Thyroid gland (tissue), 4 donors: ENCODE results near the gene MAGI2. TPM values are rescaled to one million over a fixed set of nuclear protein-coding genes. Genes with fewer than 3 reads are reported as not detected.

Experiments used
- DNase-seq, 2 donors: peaks; one replicate each; pipeline ENCODE4 v3.0.0-alpha.2; 2019
- H3K27ac ChIP-seq, 3 donors: fragments of 200-600 bp; sonication (generic); 1 replicate in 2 of 3; 2 replicates in 1 of 3; pipeline ENCODE4 v1.5.1; 2016 to 2019; ENCODE audit warnings: mild to moderate bottlenecking in 1 of 3, moderate library complexity in 1 of 3
- H3K27me3 ChIP-seq: fragments of 200-600 bp; sonication (generic); one replicate; pipeline ENCODE4 v1.5.1; 2019
- H3K36me3 ChIP-seq, 2 donors: fragments of 200-600 bp; sonication (generic); one replicate each; pipeline ENCODE4 v1.5.1; 2016 to 2019
- H3K4me1 ChIP-seq, 2 donors: fragments of 200-600 bp; sonication (generic); one replicate each; pipeline ENCODE4 v1.5.1; 2017 to 2019
- H3K4me3 ChIP-seq, 3 donors: fragments of 200-600 bp; sonication (generic); replicated peaks in 1 of 3; 1 replicate in 2 of 3; 2 replicates in 1 of 3; pipeline ENCODE4 v1.5.1; 2016; ENCODE audit warnings: mild to moderate bottlenecking in 1 of 3
- H3K9me3 ChIP-seq: fragments of 200-600 bp; sonication (generic); one replicate; pipeline ENCODE4 v1.5.1; 2017
- POLR2A ChIP-seq, 2 donors: fragments of 450-650 bp; IDR thresholded peaks; one replicate each; pipeline ENCODE4 v1.6.1; 2017; ENCODE audit warnings: antibody characterized with exemption in 2 of 2, mild to moderate bottlenecking in 2 of 2, moderate library complexity in 1 of 2
- WGBS, 2 donors: methylation state at CpG; one replicate each; pipeline ENCODE4 v1.1.5; 2017; 5-methylcytosine and 5-hydroxymethylcytosine counted together
- intact Hi-C: fragments of 100-400 bp; cut with DNase I; formaldehyde crosslinking; loops from one replicate; pipeline ENCODE4 v1.15.1; 2023
- total RNA-seq, 4 donors: library from RNA; depleted of rRNA; stranded (reverse); fragments of >200 nt; gene quantifications; one replicate each; pipeline ENCODE4 v1.2.3, GENCODE V29; 2016
- TF ChIP-seq, protein P1 (sequence below), 6 experiments: fragments of 200-600 bp in 3 of 6; fragments of 450-650 bp in 3 of 6; sonication (generic) in 3 of 6; IDR thresholded peaks; one replicate each; pipeline ENCODE4 v1.5.1; 2016 to 2019; ENCODE audit warnings: antibody characterized with exemption in 6 of 6, mild to moderate bottlenecking in 2 of 6, inconsistent platforms in 1 of 6, moderate library complexity in 1 of 6

MAGI2 gene
- total RNA-seq, 4 donors from 2014 or later = 20.7 to 31.1 (median 26.0) TPM

DNA sequence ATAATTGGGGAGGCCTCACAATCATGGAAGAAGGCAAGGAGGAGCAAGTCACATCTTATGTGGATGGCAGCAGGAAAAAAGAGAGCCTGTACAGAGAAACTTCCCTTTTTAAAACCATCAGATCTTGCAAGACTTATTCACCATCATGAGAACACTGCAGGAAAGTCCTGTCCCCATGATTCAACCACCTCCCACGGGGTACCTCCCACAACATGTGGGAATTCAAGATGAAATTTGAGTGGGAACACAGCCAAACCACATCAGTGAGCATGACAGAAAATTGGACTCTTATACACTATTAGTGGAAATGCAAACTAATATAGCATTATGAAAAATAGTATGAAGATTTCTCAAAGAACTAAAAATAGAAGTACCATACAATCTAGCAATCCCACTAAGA, 271.2 kb downstream of the MAGI2 start:
- intact Hi-C loops = no loop called here
- 61% methylated on average over 1 of the region's 1 CpG for WGBS, 2 donors
- DNase-seq = no peak
- no peak for TF ChIP-seq POLR2A (IDR thresholded peaks at IDR 0.05)
- TF ChIP-seq, protein P1, sequence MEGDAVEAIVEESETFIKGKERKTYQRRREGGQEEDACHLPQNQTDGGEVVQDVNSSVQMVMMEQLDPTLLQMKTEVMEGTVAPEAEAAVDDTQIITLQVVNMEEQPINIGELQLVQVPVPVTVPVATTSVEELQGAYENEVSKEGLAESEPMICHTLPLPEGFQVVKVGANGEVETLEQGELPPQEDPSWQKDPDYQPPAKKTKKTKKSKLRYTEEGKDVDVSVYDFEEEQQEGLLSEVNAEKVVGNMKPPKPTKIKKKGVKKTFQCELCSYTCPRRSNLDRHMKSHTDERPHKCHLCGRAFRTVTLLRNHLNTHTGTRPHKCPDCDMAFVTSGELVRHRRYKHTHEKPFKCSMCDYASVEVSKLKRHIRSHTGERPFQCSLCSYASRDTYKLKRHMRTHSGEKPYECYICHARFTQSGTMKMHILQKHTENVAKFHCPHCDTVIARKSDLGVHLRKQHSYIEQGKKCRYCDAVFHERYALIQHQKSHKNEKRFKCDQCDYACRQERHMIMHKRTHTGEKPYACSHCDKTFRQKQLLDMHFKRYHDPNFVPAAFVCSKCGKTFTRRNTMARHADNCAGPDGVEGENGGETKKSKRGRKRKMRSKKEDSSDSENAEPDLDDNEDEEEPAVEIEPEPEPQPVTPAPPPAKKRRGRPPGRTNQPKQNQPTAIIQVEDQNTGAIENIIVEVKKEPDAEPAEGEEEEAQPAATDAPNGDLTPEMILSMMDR (IDR thresholded peaks at IDR 0.05) = no peak
- Histone ChIP-seq H3K27ac (no peak overlapping the region), H3K27me3 (no peaks in the 10 kb centered on the region), H3K4me3 (no peak overlapping the region), H3K36me3 (no peaks in the 10 kb centered on the region), H3K4me1 (no peaks in the 10 kb centered on the region), H3K9me3 (no peaks in the 10 kb centered on the region)

DNA sequence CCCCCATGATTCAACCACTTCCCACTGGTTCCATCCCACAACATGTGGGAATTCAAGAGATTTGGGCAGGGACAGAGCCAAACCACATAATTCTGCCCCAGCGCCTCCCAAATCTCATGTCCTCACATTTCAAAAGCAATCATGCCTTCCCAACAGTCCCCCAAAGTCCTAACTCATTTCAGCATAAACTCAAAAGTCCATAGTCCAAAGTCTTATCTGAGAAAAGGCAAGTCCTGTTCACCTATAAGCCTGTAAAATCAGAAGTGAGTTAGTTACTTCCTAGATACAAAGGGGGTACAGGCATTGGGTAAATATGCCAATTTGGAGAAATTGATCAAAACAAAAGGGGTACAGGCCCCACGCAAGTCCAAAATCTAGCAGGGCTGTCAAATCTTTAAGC, 272.9 kb downstream of the MAGI2 start:
- TF ChIP-seq POLR2A (IDR thresholded peaks at IDR 0.05) = no peak
- intact Hi-C loops = no loop called here
- no peak overlapping the region for H3K4me3 ChIP-seq

DNA sequence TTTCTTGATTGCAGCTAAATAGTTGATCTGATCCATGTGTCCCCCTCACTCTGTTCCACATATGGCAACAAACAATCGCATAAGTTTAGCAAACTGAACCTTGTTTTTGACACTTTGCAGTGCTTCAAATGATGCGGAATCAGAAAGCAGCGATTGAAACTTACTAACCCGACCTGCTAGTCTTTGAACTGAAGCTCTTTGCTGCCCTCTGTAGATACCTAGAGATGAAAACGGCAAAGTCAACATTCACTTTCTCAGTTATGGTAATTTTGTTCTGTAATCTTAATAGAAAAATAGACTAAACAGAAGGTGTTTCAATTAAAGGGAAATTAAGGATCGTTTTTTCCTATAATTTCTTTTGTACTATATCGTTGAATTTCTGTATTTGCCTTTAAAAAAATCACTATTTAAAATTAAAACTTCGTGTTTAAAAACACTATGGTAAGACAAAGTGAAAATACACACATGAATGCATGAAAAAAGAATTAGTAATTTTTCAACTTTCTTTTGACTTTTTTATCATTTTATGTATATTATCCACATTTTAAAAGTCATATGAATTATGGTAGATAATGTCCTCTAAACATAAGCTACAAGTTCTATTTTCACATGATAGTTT, 276.5 kb downstream of the MAGI2 start:
- DNase-seq = no peak
- Histone ChIP-seq H3K27ac (no peak overlapping the region), H3K9me3 (no peaks in the 10 kb centered on the region), H3K4me1 (no peaks in the 10 kb centered on the region), H3K27me3 (no peaks in the 10 kb centered on the region), H3K36me3 (no peaks in the 10 kb centered on the region), H3K4me3 (no peak overlapping the region)
- TF ChIP-seq, protein P1 (IDR thresholded peaks at IDR 0.05) = peak; percentile 28 to 72 (median 48)
- no peak for TF ChIP-seq POLR2A (IDR thresholded peaks at IDR 0.05)
- intact Hi-C loops = loop anchor here (10.0 kb wide), 1 partner anchor 662 kb away; no protein-coding TSS in a partner anchor
- WGBS, 2 donors = 14 to 16% methylated on average over 8 of the region's 8 CpGs

More for the DNA sequence above, 272.9 kb downstream of the MAGI2 start:
- no peaks in the 10 kb centered on the region for H3K9me3 ChIP-seq
- no peaks in the 10 kb centered on the region for H3K36me3 ChIP-seq
- no peaks in the 10 kb centered on the region for H3K27me3 ChIP-seq
- no peaks in the 10 kb centered on the region for H3K4me1 ChIP-seq
- no peak overlapping the region for H3K27ac ChIP-seq
- 48 to 50% methylated on average over 2 of the region's 2 CpGs for WGBS, 2 donors
- no peak for DNase-seq

DNA sequence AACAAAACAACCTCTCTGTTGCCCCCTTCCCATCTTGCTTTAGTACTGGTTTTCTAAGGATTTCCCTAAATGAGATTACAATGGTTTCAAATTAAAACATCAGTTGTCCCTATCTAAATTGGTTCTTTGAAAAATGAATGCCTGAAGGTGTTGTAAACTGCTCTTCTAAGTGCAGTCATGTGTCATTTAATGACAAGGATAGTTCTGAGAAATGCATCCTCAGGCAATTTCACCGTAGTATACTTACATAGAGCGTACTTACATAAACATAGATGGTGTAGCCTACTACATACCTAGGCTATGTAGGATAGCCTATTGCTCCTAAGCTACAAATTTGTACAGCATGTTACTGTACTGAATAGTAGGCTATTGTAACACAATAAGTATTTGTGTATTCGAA, 278.1 kb downstream of the MAGI2 start:
- 85 to 88% methylated on average over 3 of the region's 3 CpGs for WGBS, 2 donors
- Histone ChIP-seq H3K27ac (no peak overlapping the region), H3K9me3 (no peaks in the 10 kb centered on the region), H3K4me1 (no peaks in the 10 kb centered on the region), H3K4me3 (no peak overlapping the region), H3K27me3 (no peaks in the 10 kb centered on the region), H3K36me3 (no peaks in the 10 kb centered on the region)
- intact Hi-C loops = loop anchor here (10.0 kb wide), 1 partner anchor 661 kb away; no protein-coding TSS in a partner anchor
- TF ChIP-seq, protein P1 (IDR thresholded peaks at IDR 0.05) = no peak
- no peak for DNase-seq

GRCh38 chr7:79165225-79165624, 288.2 kb downstream of the MAGI2 start:
- Histone ChIP-seq H3K4me3 (no peak overlapping the region), H3K27me3 (no peaks in the 10 kb centered on the region), H3K4me1 (no peaks in the 10 kb centered on the region), H3K9me3 (no peaks in the 10 kb centered on the region), H3K36me3 (no peaks in the 10 kb centered on the region), H3K27ac (no peak overlapping the region)
- DNase-seq = no peak
- intact Hi-C loops = no loop called here
- TF ChIP-seq, protein P1 (IDR thresholded peaks at IDR 0.05) = no peak
- TF ChIP-seq POLR2A (IDR thresholded peaks at IDR 0.05) = no peak
- whole genome bisulfite sequencing, 2 donors = 67 to 80% methylated on average over 1 of the region's 1 CpG
